GM21723 (cell line): ENCODE measurements around the gene WWOX.

ENCODE experiments used
- ATAC-seq: cut with Tn5 transposase; IDR thresholded peaks from one replicate; pipeline ENCODE4 v1.9.1; 2021; ENCODE audit warnings: mild to moderate bottlenecking, moderate library complexity; ENCODE audit not compliant: unreplicated experiment

WWOX gene

DNA sequence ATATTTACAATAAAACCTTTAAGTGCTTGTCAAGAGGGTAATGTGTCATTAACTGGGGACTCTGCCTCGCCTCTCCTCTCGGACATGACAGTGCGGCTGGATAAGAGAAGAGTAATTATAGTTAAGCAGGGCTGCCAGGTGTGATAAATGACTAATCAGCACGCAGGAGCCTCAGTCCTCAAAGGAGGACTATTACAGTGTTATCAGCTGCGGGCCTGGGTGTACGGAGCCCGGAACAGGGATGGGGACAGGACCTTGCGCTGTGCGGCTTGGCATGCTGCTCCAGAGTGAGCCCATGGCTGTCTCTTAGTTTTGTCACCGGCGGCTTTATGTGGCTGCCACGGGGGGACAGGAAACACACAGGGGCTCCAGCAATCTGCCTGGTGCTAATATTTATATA lies 893.9 kb downstream of the WWOX start:
- no peak for ATAC-seq

DNA sequence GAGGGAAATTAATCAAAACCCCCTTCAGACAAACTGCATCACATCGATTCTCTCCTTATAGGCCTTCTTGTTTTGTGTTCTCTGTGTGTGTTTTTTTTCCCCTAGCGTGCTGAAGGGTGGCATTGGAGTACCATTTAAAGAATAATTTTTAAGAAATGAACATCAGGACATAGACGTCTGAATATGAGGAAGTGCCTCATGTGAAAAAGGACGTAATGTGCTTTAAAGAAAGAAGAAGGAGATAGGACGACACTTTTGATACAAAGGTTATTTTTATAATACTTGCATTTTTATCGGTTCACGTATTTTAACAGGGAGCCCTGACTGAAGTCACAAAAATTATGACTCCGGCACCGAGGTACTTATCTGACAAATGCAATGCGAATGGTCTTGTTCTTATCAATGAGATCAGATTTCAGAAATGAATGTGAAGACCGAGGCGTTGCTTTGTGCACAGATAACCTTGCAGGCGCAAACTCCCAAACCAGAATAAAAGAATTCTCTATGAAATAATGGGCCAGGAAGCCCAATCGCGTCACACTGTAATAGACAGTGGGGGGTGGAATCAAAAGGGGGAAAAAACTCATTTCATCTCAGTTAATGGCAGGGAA lies 894.8 kb downstream of the WWOX start:
- no peak for ATAC-seq

DNA sequence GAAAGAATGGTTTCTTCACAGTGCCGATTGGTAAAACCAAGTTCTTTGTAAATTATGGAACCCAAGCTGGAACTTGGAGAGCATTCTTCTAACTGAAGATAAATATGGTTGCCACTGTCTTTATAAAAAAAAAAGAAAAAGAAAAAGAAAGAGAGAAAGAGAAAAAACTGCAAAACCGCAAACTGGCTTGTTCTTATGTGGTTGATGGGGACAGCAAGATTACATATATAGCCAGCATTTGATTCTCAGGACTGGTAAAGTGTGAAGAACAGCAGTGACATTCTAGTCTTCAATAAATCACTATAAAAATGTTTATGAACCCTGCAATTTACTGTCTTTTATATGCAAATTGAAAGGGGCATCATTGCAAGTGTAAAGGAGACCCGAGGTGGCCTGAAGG lies 896.0 kb downstream of the WWOX start:
- no peak for ATAC-seq

DNA sequence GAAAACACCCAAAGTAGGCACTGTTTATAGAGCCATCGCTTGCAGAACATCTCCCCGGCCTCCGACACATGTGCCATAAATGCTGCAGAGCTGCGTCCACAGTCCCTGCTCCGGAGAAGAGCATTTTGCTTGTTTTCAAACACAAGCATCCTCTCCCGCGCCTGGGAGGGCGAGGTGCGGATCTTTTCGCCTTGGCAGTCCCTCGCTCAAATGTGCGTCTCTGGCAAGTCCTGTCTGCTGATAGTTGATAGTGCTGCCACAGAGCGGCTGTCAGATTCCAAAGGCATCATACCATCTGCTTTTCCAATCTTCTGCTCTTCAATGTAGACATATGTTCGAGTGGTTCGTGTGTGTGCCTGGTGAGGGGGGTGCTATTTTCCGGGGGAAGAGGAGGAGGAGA lies 897.3 kb downstream of the WWOX start:
- ATAC-seq, result no peak

DNA sequence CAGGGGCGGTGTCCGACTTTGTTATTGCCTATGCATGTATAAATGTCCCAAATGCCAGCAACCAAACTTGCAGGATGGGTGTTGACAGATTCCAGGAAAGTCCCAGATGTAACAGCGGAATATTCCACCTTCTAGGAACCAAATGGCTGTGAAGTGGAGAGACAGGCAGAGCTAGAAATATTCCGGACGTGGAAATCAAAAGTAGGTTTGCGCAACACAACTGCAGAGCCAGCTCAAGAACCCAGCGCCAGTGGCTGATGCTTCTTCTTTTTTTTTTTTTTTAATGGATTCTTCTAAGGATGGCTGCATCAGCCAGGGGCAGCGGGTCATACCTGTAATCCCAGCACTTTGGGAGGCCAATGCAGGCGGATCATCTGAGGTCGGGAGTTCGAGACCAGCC lies 899.4 kb downstream of the WWOX start:
- no peak for ATAC-seq

DNA sequence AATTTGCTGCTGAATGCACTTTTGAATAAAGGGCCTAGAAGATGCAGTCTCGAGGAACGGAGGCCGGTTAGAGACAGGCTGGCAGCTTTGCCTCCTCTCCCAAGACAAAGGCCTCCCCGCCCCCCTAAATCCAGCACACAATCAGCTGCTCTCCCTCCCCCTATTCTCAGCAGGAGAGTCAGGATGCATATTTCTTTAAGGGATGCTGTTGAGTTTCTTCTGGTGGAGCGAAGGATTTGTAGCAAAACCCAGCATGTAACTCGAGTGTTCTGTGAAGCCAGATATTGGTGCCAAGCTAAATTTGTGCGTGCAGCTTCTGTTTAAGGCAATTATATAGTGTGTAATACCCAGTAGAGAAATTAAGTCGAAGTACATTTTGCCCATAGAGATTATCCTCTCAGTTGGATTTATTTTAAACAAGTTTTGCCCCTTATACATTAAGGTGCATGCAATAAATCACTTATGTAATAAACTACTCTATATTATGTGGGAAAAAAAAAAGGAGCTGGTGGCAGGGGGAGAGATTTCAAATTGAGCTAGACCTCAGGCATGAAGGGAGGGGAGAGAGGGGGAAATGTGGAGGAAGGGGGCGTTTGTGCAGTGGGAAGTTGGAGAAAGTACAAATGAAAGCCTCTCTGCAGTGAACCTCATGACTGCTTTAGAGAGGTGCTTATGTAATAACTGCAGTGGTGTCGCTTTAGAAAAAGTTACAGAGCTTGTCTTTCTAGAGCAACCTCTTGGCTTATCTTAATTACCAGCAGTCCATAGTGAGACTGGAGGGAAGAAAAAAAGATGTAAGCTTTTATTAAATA lies 901.9 kb downstream of the WWOX start:
- no peak for ATAC-seq

DNA sequence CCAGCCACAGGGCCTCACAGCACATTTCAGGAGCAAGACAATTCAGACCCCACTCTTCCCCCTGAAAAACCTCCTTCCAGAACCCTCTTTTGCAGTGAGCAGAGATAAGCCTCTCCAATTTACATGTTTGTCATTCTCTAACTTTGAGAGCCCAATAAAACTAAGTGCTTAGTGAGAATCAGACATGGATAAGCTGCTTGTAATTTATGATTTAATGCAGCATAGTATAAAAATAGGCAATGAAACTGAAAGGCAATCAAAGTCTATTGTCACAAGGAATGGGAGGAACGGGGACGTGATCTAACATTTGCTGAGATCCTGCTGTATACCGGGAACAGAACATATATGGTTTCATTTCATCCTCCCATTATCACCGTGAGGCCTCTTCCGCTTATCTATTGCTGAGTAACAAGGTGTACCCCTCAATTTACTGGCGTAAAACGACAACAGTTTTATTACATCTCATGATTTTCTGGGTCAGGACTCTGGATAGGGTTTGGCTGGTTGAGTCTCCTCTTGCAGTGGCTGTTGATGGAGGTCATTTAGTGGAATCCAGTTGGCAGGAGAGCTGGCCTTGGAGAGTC lies 903.7 kb downstream of the WWOX start:
- no peak for ATAC-seq

DNA sequence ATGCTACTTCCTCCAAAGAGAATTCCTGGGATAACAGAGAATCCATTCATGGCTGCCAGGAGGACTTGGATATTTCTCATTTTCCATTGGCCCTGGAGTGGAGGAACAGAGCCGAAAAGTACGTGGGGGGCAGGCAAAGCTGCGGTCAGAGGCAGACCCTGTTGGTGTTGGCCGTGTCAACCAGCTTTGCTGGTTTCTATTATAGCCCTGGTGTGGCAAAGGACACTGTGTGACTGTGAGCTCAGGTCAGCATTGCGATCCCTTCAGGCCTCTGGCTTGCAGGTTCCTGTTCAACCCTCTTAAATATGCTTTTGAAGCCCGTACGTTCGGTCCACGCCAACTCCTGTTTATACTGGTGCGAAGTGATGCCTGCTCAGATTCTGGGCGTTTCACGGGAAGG lies 904.9 kb downstream of the WWOX start:
- ATAC-seq, result no peak

DNA sequence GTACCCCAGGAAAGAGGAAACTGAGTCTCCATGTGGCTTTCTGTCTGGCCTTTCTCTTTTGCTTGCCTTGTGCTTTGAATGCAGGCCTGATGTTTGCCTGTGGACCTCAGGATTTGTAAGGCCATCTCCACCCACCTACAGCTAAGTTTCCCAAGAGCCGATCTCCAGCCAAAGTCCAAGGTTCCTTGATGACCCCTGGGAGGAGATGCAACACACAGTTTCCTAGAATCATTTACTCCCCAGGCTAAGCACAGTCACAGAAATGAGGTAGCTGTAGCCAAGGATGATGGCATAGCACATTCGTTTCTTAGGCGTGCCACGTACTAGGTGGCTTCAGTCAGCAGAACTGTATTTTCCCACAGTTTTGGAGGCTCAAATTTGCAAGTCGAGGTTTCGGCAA lies 905.6 kb downstream of the WWOX start:
- no peak for ATAC-seq

DNA sequence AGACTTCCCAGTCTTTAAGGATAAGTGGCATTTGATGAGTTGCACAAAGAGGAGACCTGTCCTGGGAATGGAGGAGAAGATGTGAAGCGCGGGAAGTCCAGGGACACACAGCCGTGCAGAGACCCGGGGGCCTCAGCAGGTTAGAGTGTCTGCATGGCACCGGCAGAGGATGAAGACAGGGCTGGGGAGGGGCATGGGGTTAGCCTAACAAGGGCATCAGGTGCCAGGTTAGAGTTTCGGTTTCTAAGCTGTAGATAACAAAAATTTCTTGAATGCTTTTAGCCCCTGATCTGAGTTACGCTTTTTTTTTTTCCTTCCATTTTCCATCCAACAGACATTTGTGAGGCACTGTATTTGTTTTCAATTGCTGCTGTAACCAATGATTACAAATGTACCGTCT lies 906.8 kb downstream of the WWOX start:
- ATAC-seq, result no peak

DNA sequence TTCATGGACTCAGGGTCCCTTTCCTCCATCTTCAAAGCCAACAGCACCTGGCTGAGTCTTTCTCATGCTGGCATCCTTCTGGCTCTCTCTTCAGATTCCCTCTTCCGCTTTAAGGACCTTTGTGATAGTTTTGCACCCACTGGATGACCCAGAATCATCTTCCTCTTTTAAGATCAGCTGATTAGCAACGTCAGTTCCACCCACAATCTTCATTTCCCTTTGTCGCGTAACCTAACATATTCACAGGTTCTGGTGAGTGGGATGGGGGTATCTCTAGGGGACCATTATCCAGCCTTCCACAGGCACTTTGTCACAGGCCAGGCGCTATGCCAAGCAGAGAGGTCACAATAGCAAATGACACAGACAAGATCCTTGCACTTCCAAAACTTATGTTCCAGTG lies 907.3 kb downstream of the WWOX start:
- ATAC-seq, result no peak

DNA sequence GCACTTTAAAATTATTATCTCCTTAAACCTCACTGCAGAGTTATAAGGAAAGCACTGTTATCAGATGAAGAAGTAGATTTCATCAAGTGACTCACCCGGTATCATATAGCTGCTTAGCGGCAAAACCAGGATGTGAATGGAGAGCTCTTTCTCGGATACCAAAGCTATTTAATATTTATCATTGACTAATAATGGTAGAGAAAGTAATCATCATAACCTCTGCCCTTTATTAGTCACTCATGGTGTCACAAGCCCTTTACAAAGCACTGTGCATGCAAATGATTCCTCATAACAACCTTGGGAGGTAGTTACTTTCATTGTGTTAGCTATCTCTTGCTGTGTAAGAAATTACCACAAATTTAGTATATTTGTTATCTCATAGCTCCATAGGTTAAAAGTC lies 908.2 kb downstream of the WWOX start:
- no peak for ATAC-seq

DNA sequence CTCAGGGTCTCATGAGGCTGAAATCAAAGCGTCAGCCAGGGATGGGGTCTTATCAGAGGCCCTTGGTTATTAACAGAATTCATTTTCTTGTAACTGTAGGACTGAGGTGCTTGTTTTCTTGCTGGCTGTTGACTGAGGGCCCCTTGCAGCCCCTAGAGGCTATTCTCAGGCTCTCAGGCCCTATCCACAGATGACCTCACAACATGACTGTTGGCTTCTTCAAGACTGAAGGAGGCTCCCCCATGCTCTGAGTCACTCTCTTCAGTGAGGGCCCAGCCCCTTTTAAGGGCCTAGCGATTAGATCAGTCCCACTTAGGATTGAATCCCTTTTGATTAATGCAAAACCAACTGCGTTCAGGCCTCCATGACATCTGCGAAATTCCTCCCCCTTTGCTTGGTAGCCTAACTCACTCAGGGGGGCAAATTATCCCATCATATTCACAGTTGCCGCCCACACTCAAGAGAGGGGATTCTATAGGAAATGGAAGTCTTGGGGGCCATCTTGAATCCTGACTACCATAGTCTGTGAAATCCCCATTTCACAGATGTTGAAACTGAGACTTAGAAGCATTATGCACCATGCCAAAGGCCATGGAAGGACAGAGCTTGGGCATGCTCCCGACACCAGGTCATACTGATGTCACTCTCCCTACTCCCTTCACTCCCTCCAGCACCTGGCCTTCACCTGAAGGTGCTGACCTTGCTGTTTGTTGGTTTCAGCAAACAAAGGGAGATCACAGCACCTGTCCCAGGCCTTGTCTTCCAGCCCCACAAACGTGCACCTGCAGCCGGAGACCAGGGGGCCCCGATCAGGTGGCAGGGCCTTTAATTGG lies 908.8 kb downstream of the WWOX start:
- ATAC-seq, result no peak

DNA sequence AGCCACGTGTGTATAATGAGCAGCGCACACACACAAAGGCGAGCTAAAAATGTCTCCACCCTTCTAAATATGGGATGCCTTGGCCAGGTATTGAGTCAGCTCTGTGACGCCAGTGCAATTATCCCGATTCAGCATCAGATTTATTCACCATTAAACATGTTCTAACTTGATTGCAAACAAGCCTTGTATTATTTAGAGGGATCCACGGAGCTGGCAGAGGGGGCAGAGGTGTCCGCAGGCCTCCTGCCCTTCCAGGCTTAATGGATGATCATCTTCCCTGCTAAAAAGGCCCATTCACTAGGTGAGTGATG lies 909.4 kb downstream of the WWOX start:
- no peak for ATAC-seq

DNA sequence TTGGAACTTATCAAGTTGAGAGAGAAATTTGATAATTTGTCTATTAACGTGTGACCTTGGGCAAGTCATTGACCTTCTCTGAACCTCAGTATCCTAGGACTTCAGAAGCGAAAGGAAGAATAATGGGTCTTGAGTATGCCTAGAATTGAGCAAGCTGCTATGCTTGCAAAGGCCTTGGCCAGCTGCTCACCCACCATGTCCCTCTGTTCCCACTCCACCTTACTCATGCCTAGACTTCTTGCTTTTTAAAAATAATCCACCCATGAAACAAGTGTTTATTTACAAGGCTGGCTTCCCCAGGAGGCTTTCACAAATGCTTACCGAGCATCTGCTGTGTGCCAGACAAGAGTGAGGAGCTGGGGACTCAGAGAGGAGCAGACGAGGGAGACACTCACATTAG lies 910.4 kb downstream of the WWOX start:
- no peak for ATAC-seq

DNA sequence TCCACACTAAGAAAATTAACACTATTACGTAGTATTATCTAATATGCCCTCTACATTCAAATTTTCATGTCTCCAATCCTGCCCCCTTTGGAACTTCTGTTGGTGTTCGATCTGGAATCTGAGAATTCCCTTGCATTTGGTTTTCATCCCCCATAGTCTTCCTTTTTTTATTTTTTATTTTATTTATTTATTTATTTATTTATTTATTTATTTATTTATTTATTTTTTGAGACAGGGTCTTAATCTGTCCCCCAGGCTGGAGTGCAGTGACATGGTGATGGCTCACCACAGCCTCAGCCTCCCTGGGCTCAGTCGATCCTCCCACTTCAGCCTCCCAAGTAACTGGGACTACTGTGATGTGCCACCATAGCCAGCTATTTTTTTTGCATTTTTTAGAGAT lies 911.8 kb downstream of the WWOX start:
- no peak for ATAC-seq

DNA sequence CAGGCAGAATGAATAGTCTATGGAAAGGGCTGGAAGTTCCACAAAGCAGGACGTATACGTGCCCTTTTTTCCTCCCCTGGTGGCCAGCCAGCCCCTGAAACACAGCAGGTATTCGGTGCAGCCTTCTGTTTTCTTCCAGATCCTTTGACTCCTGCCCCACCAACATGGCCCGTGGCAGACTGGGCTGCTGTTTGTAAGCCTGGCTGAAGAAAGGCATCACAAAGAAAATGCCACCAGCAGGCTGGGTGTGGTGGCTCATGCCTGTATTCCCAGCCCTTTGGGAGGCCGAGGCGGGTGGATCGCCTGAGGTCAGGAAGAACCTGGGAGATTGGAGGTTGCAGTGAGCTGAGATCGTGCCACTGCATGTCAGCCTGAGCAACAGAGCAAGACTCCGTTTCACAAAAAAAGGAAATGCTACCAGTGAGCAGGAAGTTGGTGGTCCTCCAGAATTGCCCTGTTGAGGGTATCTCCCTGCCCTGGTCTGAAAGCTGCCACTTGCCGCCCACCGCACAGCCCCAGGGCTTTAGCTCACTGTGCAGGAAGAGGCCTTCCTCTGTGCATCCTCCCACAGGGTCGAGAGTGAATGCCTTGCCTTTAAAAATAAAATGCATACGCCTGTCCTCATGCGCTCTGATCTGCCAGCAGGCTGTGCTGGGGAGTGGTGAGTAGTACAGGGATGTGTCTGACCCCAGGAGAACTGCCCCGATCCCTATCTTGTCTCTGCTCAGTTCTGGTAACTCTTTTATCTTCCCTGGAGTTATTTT lies 913.4 kb downstream of the WWOX start:
- ATAC-seq, result no peak

DNA sequence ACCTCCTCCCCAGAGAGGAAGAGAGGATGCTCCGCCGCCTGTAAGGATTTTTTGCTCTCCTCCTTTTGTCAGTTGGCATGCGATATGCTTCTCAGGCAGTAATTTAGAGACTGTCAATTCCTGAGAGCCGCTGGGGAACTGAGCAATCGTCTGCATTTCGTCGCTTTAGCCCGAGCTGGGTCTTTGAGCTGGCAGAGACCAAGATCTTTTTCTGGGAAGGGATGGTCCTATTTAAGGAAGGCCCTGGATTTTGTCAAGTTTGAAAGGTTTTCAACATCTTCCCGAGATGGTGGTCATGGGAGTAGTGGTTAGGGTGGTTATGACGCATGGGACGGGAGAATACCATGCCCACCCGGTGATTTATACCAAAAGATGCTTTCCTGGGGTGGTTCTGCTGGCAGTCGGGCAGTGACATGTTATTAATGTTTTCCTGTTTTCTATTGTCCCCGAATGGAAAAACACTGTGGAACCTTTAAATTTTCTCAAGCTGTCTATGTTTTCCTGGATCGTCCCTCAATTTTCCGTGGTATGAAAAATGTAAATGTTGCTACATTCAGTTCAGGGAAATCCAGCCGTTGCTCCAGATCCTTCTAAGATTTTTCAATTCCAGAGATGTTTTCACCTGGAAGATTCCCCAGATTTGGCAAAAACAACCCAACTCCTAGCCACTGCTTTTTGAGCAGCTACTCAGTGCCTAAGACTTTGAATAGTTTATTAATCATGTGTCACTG lies 914.6 kb downstream of the WWOX start:
- no peak for ATAC-seq

DNA sequence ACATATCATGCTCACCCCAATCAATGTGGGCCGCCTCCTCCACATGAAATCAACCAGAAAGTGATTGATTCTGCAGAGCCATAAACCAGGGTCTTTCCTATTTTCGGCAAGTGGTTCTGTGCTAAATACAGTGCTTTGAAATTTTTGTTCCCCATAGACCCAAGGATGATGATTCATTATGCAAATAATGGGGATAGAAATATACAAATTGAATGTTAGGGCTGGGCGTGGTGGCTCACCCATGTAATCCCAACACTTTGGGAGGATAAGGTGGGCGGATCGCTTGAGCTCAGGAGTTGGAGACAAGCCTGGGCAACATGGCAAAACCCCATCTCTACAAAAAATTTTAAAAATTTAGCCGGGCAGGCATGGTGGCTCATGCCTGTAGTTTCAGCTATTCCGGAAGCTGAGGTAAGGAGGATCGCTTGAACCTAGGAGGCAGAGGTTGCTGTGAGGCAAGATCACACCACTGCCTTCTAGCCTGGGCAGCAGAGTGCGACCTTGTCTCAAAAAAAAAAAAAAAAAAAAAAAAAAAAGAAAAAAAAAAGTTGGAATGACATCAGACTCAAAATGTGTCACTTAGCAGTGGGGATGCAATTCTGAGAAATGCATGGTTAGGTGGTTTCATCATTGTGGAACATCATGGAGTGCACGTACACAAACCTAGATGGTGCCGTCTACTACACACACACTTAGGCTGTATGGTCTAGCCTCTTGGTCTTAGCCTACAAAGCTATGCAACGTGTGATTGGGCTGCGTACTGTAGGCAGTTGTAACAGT lies 919.4 kb downstream of the WWOX start:
- no peak for ATAC-seq

DNA sequence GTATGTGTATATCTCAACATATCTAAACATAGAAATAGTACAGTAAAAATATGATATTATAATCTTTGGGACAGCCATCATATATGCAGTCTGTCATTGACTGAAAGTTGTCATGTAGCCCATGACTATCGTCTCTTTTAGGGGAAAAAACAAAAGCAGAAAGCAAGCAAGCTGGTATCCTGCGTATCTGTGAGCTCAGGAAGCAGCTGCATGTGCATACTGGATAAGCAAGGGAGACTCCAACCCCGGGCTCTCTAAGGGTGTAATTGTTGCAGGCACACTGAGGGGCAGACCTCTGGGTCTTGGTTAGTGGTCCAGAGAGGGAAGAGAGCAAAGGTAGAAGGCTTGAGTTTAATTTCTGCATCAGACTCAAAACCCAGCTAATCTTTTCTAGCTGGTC lies 920.0 kb downstream of the WWOX start:
- ATAC-seq, result no peak
